Measurements from ENCODE around the gene GRK6.

Gene GRK6

DNA sequence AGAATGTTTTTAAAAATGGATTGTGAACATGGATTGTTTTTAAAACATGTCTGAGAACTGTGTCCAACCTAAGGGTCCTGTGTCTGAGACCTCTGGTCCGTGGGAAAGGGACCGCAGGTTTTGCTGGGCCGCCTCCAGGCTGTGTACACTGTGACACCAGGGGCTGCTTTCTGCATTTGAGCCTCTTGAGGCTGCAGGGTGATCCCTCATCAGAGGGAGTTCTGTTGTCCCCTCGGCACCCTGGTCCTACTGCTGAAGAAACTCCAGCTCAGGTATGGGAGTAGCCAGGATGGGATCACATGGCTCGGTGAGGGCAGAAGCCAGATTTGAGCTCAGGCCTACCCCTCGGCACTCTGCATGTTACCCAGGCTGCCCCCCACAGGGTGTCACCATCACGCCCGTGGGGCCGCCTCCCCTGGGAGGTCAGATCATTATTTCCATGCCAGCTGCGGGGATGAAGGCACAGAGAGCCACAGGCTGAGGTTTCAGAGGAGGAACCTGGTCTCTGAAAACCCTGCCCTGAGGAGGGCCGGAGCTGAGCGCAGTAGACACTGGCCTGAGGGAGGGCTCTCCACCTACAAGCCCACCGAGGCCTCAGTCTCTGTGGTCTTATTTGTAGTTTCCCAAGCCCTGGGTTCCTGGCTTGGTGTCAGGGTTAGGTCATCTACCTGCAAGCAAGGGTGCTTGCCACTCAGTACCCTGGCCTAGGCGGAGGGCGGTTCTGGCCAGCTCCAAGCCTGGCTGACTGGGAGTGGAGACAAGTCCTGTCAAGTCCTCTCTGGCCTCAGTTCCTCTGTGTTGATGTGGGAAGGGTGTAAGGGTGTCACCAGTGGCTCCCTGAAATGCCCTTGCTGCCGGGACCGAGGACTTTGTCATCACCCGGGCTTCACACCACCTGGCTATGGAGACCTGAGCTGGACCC is 22.9 kb downstream of the GRK6 start:
- TF ChIP-seq, protein P1, sequence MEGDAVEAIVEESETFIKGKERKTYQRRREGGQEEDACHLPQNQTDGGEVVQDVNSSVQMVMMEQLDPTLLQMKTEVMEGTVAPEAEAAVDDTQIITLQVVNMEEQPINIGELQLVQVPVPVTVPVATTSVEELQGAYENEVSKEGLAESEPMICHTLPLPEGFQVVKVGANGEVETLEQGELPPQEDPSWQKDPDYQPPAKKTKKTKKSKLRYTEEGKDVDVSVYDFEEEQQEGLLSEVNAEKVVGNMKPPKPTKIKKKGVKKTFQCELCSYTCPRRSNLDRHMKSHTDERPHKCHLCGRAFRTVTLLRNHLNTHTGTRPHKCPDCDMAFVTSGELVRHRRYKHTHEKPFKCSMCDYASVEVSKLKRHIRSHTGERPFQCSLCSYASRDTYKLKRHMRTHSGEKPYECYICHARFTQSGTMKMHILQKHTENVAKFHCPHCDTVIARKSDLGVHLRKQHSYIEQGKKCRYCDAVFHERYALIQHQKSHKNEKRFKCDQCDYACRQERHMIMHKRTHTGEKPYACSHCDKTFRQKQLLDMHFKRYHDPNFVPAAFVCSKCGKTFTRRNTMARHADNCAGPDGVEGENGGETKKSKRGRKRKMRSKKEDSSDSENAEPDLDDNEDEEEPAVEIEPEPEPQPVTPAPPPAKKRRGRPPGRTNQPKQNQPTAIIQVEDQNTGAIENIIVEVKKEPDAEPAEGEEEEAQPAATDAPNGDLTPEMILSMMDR (IDR thresholded peaks at IDR 0.05), result no peak
- TF ChIP-seq ZFX (IDR thresholded peaks at IDR 0.05; ENCODE audit: borderline replicate concordance), result no peak
- peak overlapping the region; percentile 79 for H3K27ac ChIP-seq

DNA sequence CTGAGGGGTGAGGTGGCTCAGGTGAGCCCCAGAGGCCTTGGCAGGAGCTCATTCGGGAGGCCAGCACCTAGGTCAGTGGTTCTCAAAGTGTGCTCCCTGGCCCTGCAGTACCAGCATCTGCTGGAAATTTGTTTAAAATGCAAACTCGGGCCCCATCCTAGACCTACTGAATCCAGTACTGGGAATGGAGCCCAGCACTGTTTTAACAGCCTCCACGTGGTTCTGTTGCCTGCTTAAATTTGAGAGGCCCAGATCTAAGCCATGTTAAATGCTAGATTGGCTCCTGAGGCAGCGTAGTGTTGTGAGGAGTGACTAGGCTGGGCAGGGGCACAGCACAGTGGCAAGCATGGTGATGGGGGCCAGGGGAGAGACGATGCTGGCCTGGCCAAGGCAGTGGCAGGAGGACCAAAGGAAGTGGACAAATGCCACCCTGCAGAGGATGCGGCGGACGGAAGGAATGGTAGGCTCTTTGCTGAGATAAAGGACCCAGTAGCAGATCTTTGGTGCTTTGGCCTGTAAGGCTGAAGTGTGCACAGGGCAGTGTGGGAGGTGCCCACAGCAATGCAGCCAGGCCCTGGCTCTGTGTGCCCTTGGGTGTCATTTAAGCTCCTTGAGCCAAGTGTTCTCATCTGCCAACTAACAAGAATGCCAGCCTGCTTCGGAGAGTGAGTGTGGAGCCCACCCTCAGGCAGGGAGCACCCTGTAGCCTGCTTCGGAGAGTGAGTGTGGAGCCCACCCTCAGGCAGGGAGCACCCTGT is 24.4 kb downstream of the GRK6 start:
- peak overlapping the region; percentile 79 for H3K27ac ChIP-seq
- TF ChIP-seq ZFX (IDR thresholded peaks at IDR 0.05; ENCODE audit: borderline replicate concordance), result no peak
- TF ChIP-seq, protein P1 (IDR thresholded peaks at IDR 0.05), result no peak

DNA sequence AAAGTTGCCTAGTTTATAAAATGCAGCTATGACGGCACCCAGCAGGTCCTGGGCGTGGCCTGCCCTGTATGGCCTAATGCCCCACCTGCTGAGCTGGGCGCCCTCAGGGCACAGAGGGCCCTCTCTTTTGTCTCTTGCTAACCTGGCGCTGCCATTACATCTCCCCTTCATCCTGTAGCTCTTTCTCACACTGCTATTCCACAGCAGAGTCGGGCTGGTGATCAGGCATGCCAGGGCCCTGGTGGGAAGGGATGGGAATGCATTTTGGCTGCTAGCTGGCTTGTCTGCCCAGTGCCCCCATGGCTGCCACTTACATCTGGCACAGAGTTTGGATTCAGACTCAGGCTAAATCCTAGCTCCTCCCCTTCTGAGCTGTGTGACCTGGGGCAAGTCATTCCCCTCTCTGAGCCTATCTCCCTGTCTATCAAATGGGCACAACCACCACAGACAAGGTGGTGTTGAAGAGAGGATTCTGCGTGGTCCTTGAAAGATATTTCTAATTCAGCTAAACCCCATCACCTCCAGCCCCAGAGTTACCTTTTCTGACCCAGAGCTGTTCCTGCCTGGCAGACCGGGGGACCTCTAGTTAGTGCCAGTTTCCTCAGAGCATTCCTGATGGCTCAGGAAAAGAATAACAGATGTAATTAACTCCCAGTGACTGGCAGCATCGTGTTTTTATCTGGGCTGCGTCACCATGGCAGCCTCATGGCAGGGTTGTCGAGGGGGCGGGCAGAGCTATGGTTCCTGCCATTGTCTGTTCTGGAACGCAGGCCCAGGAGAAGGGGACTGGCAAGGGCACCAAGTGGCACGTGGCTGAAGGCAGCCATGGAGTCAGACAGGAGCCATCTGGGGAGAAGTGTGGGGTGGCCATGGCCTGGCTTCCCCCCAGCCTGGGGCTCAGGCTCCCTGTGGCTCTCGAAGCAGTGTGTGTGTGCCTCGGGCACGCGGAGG is 26.5 kb downstream of the GRK6 start:
- peak overlapping the region; percentile 96 for H3K27ac ChIP-seq
- TF ChIP-seq ZFX (IDR thresholded peaks at IDR 0.05; ENCODE audit: borderline replicate concordance), result no peak
- TF ChIP-seq, protein P1 (IDR thresholded peaks at IDR 0.05), result no peak

DNA sequence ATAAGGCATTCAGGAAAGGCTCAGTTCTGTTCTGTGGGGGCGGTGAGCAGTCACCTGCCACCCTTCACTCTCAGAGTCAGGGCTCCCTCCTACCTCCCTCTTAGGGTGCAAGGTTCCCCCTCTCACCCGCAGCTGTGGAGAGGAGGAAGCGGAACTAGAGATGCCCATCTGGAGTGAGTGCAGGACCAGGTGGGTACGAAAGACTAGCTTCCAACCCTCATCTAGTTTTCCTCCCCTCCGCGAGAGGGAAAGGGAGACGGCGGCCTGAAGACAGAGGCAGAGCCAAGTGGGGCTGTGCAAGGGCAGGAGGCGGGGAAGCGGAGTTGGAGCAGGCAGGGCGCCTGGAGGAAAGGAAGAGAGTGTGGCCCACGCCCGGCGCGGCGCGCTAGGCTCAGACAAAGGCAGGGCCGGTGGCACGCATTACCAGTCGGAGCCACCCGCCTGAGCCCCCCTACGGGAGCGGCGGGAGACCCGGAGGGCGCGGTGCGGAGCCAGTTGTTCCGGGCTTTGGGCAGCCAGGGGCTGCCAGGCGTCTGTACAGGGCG is 27.4 kb downstream of the GRK6 start:
- peak overlapping the region; percentile 96 for H3K27ac ChIP-seq
- TF ChIP-seq, protein P1 (IDR thresholded peaks at IDR 0.05), result no peak
- TF ChIP-seq ZFX (IDR thresholded peaks at IDR 0.05; ENCODE audit: borderline replicate concordance), result no peak

DNA sequence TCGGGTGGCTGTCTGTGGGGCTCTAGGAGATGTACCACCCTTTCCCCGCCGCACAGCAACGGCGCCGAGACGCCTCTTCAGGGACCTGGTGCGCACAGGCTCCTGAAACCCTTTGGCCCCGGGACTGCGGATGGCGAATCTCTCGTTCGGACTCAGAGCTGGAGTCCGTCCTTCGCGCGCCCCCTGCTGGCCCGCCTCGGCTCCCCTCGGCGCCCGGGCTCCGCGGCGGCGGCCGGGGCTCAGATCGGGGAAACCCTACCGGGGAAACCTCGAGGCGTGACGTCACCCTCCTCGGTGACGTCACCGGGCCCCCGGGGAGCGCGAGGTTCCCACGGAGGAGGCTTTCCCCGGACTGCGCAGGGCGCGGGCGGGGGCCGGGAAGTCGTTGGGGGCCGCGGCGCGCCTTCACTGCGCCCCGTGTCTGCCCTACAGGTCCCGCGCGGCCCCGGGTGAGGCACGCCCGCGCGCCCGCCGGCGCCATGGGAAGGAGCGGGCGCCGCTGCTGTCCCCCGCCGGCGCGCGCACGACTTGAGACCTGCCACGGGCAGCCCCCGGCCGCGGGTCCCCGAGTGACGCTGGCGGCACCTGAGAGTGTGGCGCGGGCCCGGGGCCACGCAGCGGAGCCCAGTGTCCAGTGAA is 28.0 kb downstream of the GRK6 start:
- TF ChIP-seq, protein P1 (IDR thresholded peaks at IDR 0.05), result peak; percentile 90
- no peak for TF ChIP-seq ZFX (IDR thresholded peaks at IDR 0.05; ENCODE audit: borderline replicate concordance)
- peak overlapping the region; percentile 96 for H3K27ac ChIP-seq

DNA sequence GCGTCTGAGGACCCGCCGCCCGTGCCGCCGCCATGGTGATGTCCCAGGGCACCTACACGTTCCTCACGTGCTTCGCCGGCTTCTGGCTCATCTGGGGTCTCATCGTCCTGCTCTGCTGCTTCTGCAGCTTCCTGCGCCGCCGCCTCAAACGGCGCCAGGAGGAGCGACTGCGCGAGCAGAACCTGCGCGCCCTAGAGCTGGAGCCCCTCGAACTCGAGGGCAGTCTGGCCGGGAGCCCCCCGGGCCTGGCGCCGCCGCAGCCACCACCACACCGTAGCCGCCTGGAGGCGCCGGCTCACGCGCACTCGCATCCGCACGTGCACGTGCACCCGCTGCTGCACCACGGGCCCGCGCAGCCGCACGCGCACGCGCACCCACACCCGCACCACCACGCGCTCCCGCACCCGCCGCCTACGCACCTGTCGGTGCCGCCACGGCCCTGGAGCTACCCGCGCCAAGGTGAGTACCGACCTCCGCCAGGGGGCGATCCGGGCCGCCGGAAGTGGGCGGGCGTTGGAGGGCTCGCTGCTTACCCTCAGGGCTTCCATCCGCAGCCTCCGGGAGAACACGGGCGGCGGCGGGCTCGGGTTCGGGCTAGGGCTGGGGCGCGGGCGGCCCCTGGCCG is 28.7 kb downstream of the GRK6 start:
- no peak for TF ChIP-seq ZFX (IDR thresholded peaks at IDR 0.05; ENCODE audit: borderline replicate concordance)
- TF ChIP-seq, protein P1 (IDR thresholded peaks at IDR 0.05), result peak; percentile 77
- peak overlapping the region; percentile 96 for H3K27ac ChIP-seq

All from 22Rv1 (cell line).